NCI-H1105 treated with DMSO at 0.1 percent for 48 hours (cell line): ENCODE data around the gene BCAS3.
A peak's percentile ranks its signal among the peaks of the same experiment; 100 is the strongest.

Experiments
- DNase-seq: peaks from one replicate; lab custom pipeline; 2025; lab: John Stamatoyannopoulos, UW

Gene BCAS3

DNA sequence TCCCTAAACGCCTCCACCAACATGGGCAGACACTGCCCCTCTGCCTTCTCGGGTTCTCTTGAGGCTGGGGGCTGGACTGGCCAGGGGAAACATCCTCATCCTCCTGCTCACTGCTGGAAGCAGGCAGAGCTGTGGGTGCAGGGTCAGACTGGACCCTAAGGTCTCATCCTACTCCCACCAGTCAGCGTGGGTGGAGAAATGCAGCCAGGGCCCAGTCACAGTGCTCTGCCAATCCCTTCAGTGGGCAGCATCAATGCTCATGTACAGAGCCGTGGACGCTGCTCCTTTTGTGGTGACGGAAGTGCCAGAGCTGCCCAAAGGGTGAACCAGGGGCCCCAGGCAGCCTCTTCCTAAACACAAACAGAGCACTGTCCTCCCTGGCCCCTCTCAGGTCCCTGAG lies 708.6 kb downstream of the BCAS3 start:
- DNase-seq: no peak

GRCh38 chr17:61387011-61387410 lies 709.4 kb downstream of the BCAS3 start:
- DNase-seq: no peak

DNA sequence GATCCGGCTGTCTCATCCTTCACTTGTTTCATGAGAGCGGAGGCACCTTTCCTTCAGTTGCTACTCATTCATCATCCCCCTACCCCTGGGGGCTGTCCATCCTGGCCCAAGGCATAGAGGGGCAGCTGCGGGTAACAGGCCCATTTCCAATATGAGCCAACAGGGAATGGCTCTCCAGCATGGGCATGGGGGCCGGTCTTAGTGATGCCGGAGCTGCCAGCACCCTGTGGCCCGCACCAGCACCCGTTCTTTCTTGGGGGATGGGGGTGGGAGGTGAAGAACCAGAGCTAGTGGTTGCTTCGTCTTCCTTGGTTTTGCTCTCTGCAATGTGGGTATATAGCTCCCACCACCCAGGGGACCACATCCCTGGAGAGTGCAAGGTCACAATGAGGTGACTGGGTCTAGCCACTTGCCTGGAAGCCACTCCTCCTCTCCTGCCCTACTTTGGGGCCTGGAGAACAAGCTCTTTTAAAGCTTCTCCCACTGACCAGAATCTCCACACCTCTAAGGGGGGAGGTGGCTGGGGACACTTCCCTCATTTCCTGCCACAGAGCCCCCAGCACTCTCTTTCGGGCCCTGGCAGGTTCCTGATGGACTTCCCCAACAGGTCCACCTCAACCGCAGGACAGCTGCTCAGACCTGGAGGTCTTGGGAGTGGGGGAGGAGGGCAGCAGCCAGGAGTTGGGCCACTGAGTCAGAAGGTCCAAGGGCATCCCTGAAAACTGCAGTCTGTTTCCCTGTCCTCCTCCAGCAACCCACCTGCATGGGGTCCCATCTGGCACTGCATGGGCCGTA lies 710.1 kb downstream of the BCAS3 start:
- DNase-seq: no peak

- DNase-seq: no peak
These were observed 711.1 kb downstream of the BCAS3 start for GRCh38 chr17:61388561-61389356.

- DNase-seq: no peak
These were observed 712.2 kb downstream of the BCAS3 start for GRCh38 chr17:61389670-61390478.

- DNase-seq: no peak
These were observed 712.8 kb downstream of the BCAS3 start for GRCh38 chr17:61390479-61390791.

- DNase-seq: no peak
These were observed 714.1 kb downstream of the BCAS3 start for GRCh38 chr17:61391595-61392291.

- no peak for DNase-seq
These were observed 715.0 kb downstream of the BCAS3 start for GRCh38 chr17:61392679-61393078.

GRCh38 chr17:61393550-61393903 lies 715.9 kb downstream of the BCAS3 start:
- no peak for DNase-seq

GRCh38 chr17:61393904-61394629 lies 716.4 kb downstream of the BCAS3 start:
- DNase-seq: no peak

DNA sequence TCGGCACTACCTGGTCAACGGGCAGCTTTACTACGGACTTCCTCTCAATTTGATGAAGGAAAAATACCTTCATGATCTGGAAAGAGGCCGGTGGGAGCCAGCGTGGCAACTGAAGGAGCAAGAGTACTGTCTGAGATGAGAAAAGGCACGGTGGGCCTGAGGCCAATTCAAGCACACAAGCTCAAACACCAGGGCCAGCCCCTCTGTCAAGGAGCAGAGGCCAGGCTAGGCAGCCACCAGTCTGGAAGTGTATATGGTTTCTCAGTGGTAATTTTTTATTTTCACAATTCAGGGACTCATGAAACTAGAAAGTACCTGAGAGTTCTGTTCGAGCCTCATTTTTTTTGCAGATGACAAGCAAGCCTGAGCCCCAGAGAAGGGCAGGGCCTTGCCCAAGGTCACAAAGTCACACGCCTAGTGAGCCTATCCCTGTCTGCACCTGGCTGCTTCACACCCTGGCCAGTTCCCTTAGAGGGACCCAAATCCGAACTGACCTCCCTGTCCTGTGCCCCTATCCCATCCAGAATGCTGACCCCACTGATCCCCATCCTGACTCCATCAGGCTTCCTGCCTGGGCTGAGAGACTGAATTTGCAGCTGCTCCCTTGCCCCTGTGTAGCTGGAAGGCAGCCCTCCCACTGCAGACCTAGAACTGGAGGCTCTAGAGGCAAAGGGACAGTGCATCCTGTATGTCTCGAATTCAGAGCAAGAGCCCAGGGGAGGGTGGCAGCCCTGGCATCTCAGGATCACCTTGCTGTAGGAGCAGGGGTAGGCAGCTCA lies 717.2 kb downstream of the BCAS3 start:
- DNase-seq: no peak

DNA sequence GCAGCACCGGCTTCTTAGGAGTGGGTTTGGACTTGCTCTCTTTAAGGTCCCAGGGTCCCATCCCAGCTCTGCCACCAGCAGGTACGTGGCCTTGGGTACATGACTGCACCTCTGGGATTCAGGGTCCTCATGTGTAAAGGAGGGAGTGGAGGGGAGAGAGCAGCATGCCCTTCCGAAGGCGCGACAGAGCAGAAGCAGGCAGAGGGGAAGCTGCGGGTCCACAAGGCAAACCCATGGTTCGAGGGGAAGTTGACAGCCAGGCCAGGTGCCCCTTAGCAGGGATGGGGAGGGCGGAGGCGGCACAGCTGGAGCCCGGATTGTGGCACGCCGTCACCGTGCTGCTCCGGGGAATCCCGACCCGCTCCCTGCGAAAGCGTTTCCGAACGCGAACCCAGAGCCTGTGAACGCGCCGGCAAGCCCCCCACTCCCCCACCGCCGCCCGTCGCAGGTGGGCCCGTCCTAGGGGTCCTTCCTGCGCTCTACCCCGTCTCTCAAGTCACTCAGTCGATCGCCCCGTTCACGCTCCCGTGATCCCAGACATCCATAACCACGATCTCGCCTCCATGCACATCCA lies 717.8 kb downstream of the BCAS3 start:
- DNase-seq: no peak

DNA sequence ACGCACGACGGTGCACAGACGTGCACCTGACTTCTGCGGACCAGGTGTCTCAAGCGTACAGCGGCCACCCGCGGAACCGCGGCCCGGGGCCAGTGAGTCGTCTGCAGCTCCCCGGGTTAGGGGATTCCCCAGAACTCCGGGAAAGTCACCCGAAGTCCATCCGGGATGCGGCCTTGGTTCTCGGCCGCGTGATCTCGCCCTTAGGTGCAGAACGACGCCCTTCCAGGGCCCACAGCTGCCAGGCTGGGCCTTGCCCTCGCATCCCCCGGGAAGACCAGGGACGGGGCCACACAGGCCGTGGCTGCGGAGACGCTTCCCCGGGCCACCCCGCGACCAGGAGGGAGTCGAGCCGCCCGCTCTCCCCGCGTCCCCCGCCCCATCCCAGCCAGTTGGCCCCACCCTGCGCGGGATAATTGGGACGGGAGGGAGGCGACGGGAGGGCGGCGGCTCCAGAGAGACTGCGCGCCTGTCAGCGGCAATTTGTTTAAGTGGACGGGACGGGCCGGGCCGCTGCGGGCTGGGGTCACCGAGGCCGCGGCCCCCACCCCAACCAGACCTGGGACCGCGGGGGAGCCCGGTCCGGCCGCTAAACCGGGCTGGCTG lies 718.4 kb downstream of the BCAS3 start:
- DNase-seq: no peak

- DNase-seq: no peak
These were observed 719.0 kb downstream of the BCAS3 start for GRCh38 chr17:61396586-61397085.

- DNase-seq: no peak
These were observed 719.6 kb downstream of the BCAS3 start for GRCh38 chr17:61397086-61397842.

GRCh38 chr17:61398721-61399130 lies 721.1 kb downstream of the BCAS3 start:
- no peak for DNase-seq

DNA sequence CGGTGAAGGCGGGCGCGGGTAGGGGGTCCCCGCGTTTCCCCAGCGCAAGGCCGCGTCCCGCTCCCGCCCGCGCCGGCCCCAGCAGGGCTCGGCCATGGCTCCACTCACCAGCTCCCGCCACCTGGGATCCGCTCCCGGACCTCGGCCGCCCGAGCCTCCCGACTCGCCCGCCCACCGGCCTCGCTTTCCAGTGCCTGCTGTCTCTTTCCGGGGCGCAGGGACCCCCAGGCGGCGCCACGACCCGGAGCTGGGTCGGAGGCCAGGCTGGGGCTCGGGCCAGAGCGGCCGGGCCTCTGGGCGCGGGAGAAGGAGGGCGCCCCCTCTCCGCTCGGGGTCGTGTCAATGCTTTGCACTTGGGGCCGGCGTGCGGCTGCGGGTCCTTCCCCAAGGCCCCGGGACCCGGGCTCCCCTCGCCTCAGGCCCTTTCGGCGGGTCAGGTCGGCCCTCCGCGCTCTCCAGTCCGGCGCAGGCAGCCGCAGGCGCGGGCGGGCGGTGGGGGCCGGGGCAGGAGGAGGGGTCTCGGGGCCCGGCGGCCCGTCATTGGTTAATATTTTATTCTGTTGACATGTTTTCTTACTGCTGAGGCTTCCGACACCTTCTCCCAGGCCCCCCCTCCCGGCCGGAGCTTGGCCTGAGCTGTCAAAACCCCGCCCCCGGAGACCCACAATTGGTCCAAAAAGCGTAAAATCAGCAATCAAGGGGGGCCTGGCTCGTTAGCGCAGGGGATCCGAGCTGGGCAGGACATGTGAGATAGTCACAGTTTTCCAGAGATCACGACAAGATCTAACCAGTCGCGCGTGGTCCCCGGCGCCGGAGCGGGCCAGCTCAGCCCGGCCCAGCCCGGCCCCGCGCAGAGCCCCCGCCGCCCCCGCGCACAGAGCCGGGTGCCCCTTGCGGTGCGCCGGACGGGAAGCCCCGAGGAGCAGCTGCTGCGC lies 721.7 kb downstream of the BCAS3 start, which contains the start of gene TBX2:
TSS of gene TBX2 (plus strand) at position 713 of the 935 bp plus-strand sequence. CDS start 334 bp downstream, outside the sequence.
- peak; percentile 46 for DNase-seq
